Common myeloid progenitor, CD34-positive (primary cell): ENCODE measurements around the gene PGA5.
A peak's percentile ranks its signal among the peaks of the same experiment; 100 is the strongest.

Source experiments
- CTCF ChIA-PET: fragments of 350-600 bp; sonication (Branson Sonifier 250); formaldehyde crosslinking; loops from one replicate; lab custom pipeline; 2021; ENCODE audit warnings: antibody characterized with exemption; lab: Charles Lee
- POLR2A ChIA-PET: fragments of 350-600 bp; sonication (Branson Sonifier 250); formaldehyde crosslinking; loops from one replicate; lab custom pipeline; 2021; ENCODE audit warnings: antibody characterized with exemption; lab: Charles Lee
- DNase-seq, 3 donors: peaks; one replicate each; pipeline versions ENCODE4 v3.0.0 to v3.0.0-alpha.2; 2013
- H3K27ac ChIP-seq, 2 experiments: 1 replicate in 1 of 2; 2 replicates in 1 of 2; pipeline ENCODE4 v1.7.0; 2013; ENCODE audit warnings: inconsistent platforms in 2 of 2, low read length in 2 of 2, mild to moderate bottlenecking in 2 of 2, low read depth in 1 of 2, moderate library complexity in 1 of 2; ENCODE audit not compliant: severe bottlenecking in 2 of 2, insufficient read depth in 1 of 2, poor library complexity in 1 of 2
- H3K27me3 ChIP-seq, 5 experiments: replicated peaks in 2 of 5; 1 replicate in 3 of 5; 2 replicates in 2 of 5; pipeline versions ENCODE4 v1.6.1 to v1.7.0; 2013; ENCODE audit warnings: low read length in 4 of 5, mild to moderate bottlenecking in 2 of 5, moderate library complexity in 2 of 5, inconsistent platforms in 1 of 5; ENCODE audit not compliant: insufficient read depth in 5 of 5, control insufficient read depth in 4 of 5
- H3K36me3 ChIP-seq, 4 experiments: 1 replicate in 2 of 4; 2 replicates in 2 of 4; pipeline versions ENCODE4 v1.6.1 to v1.7.0; 2013; ENCODE audit warnings: low read length in 3 of 4, control low read depth in 1 of 4, mild to moderate bottlenecking in 1 of 4; ENCODE audit not compliant: control insufficient read depth in 4 of 4, insufficient read depth in 4 of 4
- H3K4me1 ChIP-seq, 4 experiments: 1 replicate in 3 of 4; 2 replicates in 1 of 4; pipeline versions ENCODE4 v1.6.1 to v1.7.1; 2013; ENCODE audit warnings: low read length in 3 of 4, mild to moderate bottlenecking in 3 of 4, control low read depth in 1 of 4, inconsistent platforms in 1 of 4, moderate library complexity in 1 of 4; ENCODE audit not compliant: control insufficient read depth in 4 of 4, insufficient read depth in 4 of 4; ENCODE audit errors: control extremely low read depth in 1 of 4
- H3K4me3 ChIP-seq, 7 experiments: 1 replicate in 4 of 7; 2 replicates in 3 of 7; pipeline versions ENCODE4 v1.5.1 to v1.7.0; 2013; ENCODE audit warnings: mild to moderate bottlenecking in 7 of 7, low read length in 6 of 7, moderate library complexity in 6 of 7, inconsistent platforms in 2 of 7, low read depth in 2 of 7, control low read depth in 1 of 7; ENCODE audit not compliant: insufficient read depth in 4 of 7, control insufficient read depth in 1 of 7; ENCODE audit errors: extremely low read depth in 1 of 7
- H3K9me3 ChIP-seq, 5 experiments: 1 replicate in 4 of 5; 2 replicates in 1 of 5; pipeline versions ENCODE4 v1.6.1 to v1.7.1; 2013; ENCODE audit warnings: low read length in 4 of 5, mild to moderate bottlenecking in 2 of 5, inconsistent platforms in 1 of 5, low read depth in 1 of 5, moderate library complexity in 1 of 5; ENCODE audit not compliant: control insufficient read depth in 4 of 5, insufficient read depth in 2 of 5; ENCODE audit errors: control extremely low read depth in 1 of 5
- WGBS: methylation state at CpG from one replicate; pipeline ENCODE4 v1.1.5; 2013; ENCODE audit not compliant: insufficient coverage; 5-methylcytosine and 5-hydroxymethylcytosine counted together

The PGA5 gene

GRCh38 chr11:61254403-61255025 lies 13.5 kb downstream of the PGA5 start:
- Histone ChIP-seq H3K27ac (no peak overlapping the region), H3K4me1 (peaks cover 0 to 2% (median 0%) of the 10 kb centered on the region in 4 experiments), H3K36me3 (peaks cover 0 to 2% (median under 1%) of the 10 kb centered on the region in 4 experiments), H3K27me3 (no peaks in the 10 kb centered on the region), H3K4me3 (no peak overlapping the region), H3K9me3 (no peaks in the 10 kb centered on the region)
- POLR2A ChIA-PET, result interaction anchor here (0.7 kb wide), 1 partner anchor 997 kb away, joined by 3 read pairs; no protein-coding TSS in a partner anchor
- peak; percentile 56 to 73 (median 62) for DNase-seq
- 60% methylated on average over 10 of the region's 12 CpGs for WGBS
- CTCF ChIA-PET, result interaction anchor here (0.6 to 6.3 kb wide), 11 partner anchors 10 to 1049 kb away, joined by 3 to 30 read pairs (median 3); partner anchors contain the start of gene VWCE

DNA sequence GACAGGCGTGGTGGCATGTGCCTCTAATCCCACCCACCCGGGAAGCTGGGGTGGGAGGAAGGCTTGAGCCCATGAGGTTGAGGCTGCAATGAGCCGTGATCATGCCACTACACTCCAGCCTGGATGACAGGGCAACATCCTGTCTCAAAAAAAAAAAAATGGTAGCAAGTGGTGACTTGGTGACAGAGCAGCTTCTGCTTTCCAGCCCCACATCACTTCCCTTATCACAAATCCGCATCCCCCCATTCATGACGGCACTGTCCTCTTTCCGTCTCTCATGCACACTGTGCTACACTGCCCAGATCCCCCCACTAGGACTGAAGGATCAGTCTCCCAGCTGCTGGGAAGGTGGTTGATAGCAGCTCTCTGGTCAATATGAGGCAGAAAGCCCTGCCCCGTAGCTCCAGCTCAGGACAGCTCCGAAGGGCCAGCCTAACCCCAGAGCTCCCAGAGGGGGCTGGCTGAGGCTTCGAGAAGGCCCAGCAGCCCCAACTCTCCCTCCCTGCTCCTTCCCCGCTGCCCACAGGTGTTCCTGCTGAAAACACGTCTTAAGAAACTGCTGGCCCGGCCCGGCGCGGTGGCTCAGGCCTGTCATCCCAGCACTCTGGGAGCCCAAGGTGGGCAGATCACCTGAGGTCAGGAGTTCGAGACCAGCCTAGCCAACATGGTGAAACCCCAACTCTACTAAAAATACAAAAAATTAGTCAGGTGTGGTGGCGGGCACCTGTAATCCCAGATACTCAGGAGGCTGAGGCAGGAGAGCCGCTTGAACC lies 15.9 kb downstream of the PGA5 start:
- CTCF ChIA-PET, result interaction anchor here (0.6 to 6.3 kb wide), 4 partner anchors 34 to 140 kb away, joined by 3 to 30 read pairs (median 4); partner anchors contain the start of gene VWCE
- DNase-seq, result peak; percentile 51 to 90 (median 88)
- WGBS, result 86% methylated on average over 16 of the region's 18 CpGs

GRCh38 chr11:61258546-61258945 lies 17.6 kb downstream of the PGA5 start:
- peaks cover 0 to 2% (median 0%) of the 10 kb centered on the region in 4 experiments for H3K4me1 ChIP-seq
- no peaks in the 10 kb centered on the region for H3K9me3 ChIP-seq
- no peak overlapping the region for H3K27ac ChIP-seq
- 92% methylated on average over 8 of the region's 9 CpGs for WGBS
- DNase-seq, result no peak
- H3K36me3 ChIP-seq, result peaks cover 0 to 4% (median 3%) of the 10 kb centered on the region in 4 experiments
- ChIA-PET POLR2A (no interaction called here), CTCF (interaction anchor here (1.1 kb wide), 1 partner anchor 12 kb away, joined by 3 read pairs; no protein-coding TSS in a partner anchor)
- H3K27me3 ChIP-seq, result no peaks in the 10 kb centered on the region
- H3K4me3 ChIP-seq, result no peak overlapping the region

More for the DNA sequence above, 15.9 kb downstream of the PGA5 start:
- no peaks in the 10 kb centered on the region for H3K27me3 ChIP-seq
- no peaks in the 10 kb centered on the region for H3K9me3 ChIP-seq
- H3K4me3 ChIP-seq, result no peak overlapping the region
- POLR2A ChIA-PET, result no interaction called here
- H3K27ac ChIP-seq, result no peak overlapping the region
- H3K4me1 ChIP-seq, result peaks cover 0 to 2% (median 0%) of the 10 kb centered on the region in 4 experiments
- H3K36me3 ChIP-seq, result peaks cover 0 to 2% (median under 1%) of the 10 kb centered on the region in 4 experiments

DNA sequence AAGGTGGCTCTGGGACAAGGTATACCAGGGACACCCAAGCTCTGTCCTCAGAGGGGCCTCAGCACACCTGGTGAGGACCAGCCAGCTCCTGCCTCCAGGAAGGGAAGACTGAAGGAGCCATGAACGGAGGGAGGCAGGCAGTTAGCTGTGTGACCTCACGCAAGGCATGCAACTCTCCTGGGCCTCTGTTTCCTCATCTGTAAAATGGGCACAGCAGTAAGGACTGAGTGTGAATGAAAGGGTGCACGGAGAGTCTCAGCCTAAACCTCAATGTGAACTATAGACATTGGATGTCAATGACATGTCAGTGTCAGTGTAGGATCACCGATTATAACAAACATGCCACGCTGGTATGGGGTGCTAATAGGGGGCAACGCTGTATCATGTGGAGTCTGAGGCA lies 18.4 kb downstream of the PGA5 start:
- WGBS, result 100% methylated on average over 5 of the region's 6 CpGs
- H3K27me3 ChIP-seq, result no peaks in the 10 kb centered on the region
- peaks cover 0 to 5% (median 3%) of the 10 kb centered on the region in 4 experiments for H3K36me3 ChIP-seq
- H3K4me1 ChIP-seq, result peaks cover 0 to 2% (median 0%) of the 10 kb centered on the region in 4 experiments
- ChIA-PET CTCF (interaction anchor here (1.1 kb wide), 1 partner anchor 11 kb away, joined by 3 read pairs; no protein-coding TSS in a partner anchor), POLR2A (no interaction called here)
- no peak overlapping the region for H3K4me3 ChIP-seq
- H3K27ac ChIP-seq, result no peak overlapping the region
- H3K9me3 ChIP-seq, result no peaks in the 10 kb centered on the region
- no peak for DNase-seq

- CTCF ChIA-PET, result interaction anchor here (3.5 kb wide), 1 partner anchor 10 kb away, joined by 12 read pairs; no protein-coding TSS in a partner anchor
- no peaks in the 10 kb centered on the region for H3K9me3 ChIP-seq
- WGBS, result 100% methylated on average over 2 of the region's 6 CpGs
- no peak for DNase-seq
- peaks cover 4 to 10% (median 6%) of the 10 kb centered on the region in 4 experiments for H3K36me3 ChIP-seq
- H3K27ac ChIP-seq, result no peak overlapping the region
- no peak overlapping the region for H3K4me3 ChIP-seq
- POLR2A ChIA-PET, result no interaction called here
- H3K4me1 ChIP-seq, result no peaks in the 10 kb centered on the region
- no peaks in the 10 kb centered on the region for H3K27me3 ChIP-seq
Observed at GRCh38 chr11:61264371-61264770, 23.4 kb downstream of the PGA5 start.

DNA sequence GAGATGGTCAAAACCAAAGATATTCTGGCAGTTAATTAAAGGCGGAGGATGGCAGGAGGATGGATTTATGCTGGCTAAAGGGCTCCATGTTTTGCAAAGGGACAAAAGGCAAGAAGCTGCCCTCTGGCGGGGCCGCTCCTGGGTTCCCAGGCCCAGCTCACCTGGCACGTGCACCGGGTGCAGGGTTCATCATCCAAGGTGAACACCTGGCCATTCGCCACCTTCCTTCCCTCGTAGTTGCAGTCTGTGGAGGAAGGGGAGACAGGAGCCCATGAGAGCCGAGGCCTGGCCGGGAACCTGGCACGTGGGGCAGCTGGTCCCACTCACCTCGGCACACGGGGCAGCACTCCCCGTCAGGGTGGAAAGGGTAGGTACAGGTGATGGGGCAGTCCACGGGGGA lies 23.8 kb downstream of the PGA5 start:
- H3K36me3 ChIP-seq, result peaks cover 4 to 10% (median 5%) of the 10 kb centered on the region in 4 experiments
- H3K27me3 ChIP-seq, result no peaks in the 10 kb centered on the region
- DNase-seq, result no peak
- H3K4me1 ChIP-seq, result no peaks in the 10 kb centered on the region
- H3K9me3 ChIP-seq, result no peaks in the 10 kb centered on the region
- H3K4me3 ChIP-seq, result no peak overlapping the region
- ChIA-PET CTCF (interaction anchor here (3.5 kb wide), 1 partner anchor 10 kb away, joined by 12 read pairs; no protein-coding TSS in a partner anchor), POLR2A (no interaction called here)
- WGBS, result 97% methylated on average over 13 of the region's 14 CpGs
- no peak overlapping the region for H3K27ac ChIP-seq
